NCI-H510A (cell line): Measurements from ENCODE around the gene TMEM240.
A peak's percentile ranks its signal among the peaks of the same experiment; 100 is the strongest.

ENCODE experiments used
- DNase-seq: peaks from one replicate; lab custom pipeline; 2025; lab: John Stamatoyannopoulos, UW

Gene TMEM240

GRCh38 chr1:1540090-1540817 is at the start of gene TMEM240:
TMEM240 (minus strand) TSS chr1:1540624; CDS start chr1:1540346, 278 bp downstream.
- DNase-seq = peak; percentile 96

DNA sequence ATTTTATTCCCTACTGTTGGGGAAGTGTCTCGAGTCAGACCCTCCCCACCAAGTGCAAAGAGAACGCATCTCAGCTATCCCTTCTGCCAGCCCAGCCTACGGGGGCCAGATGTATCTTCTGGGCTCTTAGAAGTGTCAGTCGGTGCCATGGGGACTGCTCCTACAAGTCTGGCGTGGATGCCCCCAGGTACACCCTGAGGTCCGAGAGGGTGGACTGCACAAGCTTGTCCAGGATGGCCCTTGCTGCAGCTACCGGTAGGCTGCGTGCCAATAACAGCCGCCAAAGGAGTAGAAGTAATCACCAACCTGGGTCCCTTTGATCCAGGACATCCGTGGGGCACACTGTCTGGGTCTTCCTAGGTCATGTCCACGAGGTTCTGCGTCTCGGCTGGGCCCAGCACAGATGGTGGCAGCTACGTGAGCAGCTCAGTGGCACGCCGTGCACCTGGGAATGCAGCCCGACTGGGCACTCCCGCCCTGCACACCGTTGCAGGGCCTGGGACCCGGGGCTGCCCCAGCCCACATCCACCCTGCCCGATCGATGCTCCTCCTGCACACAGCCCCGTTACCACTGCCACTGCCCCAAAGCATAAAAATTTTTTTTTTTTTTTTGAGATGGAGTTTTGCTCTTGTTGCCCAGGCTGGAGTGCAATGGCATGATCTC is 43.1 kb upstream of the TMEM240 start:
- no peak for DNase-seq

DNA sequence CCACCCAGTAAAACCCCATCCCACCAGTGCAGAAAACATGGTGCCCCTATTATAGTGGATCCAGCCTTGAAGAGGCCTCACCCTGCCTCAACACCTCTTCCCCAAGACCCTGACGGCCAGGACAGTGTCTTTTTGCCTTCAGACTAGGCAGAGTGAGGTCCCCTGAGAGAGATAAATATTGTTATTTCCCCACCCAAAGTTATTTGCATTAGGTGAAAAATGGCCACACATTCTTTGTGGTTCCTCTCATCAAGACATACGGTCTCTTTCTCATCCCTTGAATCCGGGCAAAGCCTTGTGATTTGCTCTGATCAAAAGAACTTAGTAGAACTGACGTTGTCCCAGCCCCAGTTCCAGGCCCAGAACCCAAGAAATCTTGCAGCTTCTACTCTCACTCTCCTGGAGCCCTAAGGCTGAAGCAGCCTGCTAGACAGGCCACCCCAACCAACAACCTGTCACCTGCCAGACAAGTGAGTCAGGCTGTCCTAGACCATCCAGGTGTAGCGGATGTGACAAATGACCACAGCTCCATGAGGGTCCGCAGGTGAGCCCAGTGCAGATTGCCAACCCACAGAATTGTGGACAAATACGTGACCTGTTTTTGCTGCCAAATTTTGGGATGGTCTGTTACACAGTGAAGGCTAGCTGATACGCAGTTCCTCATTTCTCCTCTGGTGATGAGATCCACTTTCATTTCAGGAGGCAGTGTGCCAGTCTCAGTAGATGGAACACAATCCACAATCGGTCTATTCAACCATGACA is 42.3 kb upstream of the TMEM240 start:
- no peak for DNase-seq

DNA sequence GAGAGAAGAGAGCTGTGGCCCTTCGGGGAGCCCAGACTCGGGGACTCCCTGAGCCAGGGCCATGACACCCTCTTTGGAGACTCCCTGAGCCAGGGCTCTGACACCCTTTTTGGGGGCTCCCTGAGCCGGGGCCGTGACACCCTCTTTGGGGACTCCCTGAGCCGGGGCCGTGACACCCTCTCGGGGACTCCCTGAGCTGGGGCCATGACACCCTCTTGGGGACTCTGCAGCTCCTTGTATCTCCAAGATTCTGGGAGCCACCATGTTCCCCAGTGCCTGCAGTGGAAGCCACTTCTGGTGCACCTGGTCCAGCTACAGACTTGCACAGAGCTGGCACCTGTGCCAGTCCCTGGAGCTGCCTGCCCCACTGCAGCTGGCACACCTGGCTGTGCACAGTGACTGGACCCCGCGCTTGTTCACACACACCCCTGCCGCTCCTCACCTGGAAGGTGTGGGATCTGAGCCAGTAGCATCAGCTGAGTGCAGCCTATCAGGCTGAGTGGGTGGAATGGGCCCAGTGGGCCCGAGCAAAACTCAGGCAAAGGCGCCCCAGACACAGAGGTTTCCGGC is 38.0 kb upstream of the TMEM240 start:
- no peak for DNase-seq

- DNase-seq = peak; percentile 82
Measured at GRCh38 chr1:1577367-1578011, 37.1 kb upstream of the TMEM240 start.

DNA sequence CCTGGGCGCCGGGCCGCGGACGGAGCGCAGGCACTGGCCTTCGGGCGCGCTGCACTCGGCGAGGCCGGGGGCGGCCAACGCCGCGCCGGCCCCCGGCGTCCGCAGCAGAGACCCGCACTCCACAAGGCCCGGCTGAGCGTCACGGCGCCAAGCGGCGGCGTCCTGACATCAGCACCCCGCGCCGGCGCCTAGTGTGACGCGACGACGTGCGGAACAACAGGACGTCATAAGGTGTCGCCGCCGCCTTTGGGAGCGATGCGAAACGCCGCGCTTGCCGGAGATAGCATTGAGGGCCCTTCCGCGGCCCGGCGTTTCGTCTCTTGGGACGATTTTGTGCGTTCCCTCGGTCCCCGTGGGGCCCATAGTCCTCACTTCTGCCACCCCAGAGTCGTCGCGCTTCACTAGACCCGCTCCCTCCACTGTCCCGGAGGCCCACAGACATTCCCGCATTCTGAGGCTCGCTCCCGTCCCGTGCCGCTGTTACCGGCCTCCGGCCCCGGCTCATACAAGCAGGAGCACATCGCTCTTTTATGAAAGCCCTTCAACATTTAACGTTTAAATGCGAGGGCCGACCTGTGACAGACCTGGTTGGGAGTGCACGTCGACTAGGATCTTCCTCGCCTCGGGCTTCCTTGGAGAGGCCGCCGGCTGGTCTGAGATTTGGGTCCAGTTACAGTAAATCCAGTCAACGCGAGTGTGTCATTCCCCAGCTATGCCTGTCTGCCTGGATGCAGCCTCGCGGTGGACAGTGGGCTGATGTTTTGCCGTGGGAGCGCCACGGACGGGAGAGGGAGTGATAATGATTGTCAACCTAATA is 34.5 kb upstream of the TMEM240 start, which contains the start of gene SSU72:
Gene SSU72 (minus strand): TSS at position 143 of the 817 bp plus-strand sequence. CDS start 306 bp downstream, outside the sequence.
- DNase-seq = peak; percentile 99

DNA sequence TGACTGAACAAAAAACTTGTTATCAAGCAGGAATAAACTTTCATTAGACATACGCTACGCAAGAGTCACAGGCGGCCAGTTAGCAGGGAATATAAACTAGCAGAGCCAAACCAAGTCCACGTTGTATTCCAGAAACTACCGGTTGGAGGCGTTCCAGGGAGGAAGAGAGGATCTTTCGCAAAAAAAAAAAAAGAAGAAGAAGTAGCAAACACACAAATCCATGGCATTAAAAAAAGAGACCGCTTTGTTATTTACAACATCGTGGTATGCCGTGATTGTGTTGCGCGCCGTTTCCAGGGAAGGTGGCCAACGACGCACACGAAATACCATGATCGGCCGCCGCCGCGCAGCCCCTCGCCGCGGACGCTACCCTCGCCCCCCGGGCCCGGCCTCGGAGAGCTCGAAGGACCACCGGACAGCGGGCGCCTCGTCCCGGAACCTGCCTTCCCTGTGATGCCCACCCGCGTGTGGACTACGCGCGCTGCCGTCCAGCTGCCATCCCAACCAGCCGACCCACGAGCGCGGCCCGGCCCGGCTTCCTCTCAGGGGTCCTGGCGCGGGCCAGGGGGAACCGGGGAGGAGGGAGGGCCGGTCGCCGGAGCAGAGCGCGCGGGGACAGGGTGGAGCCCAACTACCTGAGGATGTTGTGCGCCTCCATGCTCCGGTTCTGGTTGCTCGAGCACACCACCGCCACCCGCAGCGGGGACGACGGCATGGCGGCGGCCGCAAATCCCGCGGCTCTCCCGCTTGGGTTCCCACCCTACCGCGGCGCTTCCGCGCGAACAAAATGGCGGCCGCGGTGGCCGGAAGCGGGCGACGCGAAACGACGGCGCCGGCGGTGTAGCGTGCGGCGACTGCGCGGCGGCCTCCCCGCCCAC is 33.7 kb upstream of the TMEM240 start:
- peak; percentile 92 for DNase-seq

GRCh38 chr1:1569341-1569740 is 28.9 kb upstream of the TMEM240 start:
- DNase-seq = no peak

DNA sequence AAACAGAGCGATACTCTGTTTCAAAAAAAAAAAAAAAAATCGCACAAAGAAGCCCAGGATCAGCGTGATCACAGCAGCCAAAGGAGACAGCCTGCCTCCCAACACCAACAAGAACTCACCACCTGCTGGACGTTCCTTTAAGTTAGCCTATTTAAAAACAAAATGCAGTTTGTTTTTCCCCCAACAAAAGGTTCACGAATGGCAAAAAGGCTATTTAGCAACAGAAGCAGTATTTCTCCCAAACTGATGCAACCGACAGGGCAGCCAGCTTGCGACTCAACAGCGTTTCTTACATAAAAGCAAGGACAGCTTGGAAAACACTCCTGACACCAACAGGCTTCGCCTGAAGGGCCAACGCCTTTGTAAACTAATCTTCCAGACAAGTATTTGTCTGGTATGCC is 27.5 kb upstream of the TMEM240 start:
- DNase-seq = no peak

GRCh38 chr1:1567152-1567875 is 26.9 kb upstream of the TMEM240 start:
- DNase-seq = no peak

DNA sequence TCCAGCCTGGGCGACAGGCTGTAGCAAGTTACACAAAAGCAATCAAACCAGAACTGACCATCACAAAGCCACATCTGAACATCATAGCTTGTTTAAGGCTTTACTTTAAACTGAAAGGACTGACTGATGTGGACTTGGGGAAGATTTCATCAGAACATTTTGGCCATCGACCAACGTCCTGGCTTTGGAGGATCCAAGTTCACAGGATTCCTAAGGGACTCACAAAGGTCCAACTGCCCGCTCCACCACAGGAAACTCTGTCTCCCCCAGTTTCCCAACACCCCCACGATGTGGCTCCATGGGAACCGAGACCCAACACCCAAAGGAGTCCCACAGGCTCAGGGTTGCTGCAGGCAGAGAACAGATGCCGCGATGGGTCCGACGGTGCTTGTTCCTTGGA is 24.9 kb upstream of the TMEM240 start:
- DNase-seq = no peak

GRCh38 chr1:1564268-1564667 is 23.8 kb upstream of the TMEM240 start:
- no peak for DNase-seq

DNA sequence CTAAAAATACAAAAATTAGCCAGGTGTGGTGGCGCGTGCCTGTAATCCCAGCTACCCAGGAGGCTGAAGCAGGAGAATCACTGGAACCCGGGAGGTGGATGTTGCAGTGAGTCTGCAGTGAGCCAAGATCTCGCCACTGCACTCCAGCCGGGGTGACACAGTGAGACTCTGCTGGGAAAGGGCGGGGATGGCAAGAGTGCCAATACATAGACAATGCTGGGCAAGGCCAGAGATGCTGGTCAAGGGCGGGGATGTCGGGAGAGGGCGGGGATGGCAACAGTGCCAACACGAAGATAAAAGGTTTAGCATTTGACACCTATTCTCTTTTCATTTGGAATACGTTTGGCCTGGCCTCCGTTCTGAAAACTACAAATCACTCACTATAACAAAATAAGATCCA is 23.3 kb upstream of the TMEM240 start:
- no peak for DNase-seq

GRCh38 chr1:1562556-1563195 is 22.3 kb upstream of the TMEM240 start:
- no peak for DNase-seq

DNA sequence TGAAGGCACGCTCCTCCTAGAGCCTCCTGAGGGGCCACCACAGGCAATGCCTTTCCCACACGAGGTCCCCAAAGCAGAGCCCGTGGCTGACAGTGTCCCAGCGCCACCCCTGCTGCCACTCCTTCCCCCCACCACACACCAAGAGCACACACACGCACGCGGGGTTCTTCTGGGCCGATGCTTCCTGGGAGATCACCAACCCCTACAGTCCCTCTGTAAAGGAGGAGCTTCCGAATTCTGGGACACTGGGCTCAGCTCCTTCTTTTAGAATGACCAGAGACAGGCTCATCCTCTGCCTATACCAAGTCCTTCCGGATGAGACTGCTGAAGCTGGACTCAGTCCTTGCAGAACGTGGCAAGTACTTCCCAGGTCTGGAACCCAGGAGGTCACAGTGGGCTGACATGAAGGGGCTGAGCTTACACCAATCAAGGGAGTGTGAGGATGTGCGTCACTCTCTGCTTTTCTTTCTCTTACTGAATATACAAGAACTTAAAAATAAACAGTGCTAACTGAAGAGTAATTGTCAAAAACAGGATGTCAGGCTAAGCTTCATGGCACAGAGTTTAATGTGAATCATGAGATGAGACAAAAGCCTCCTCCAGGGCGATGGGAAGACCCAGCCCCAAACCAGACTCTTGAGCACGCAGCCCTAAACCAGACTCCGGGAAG is 21.5 kb upstream of the TMEM240 start:
- DNase-seq = no peak

GRCh38 chr1:1560178-1560577 is 19.8 kb upstream of the TMEM240 start:
- DNase-seq = no peak

DNA sequence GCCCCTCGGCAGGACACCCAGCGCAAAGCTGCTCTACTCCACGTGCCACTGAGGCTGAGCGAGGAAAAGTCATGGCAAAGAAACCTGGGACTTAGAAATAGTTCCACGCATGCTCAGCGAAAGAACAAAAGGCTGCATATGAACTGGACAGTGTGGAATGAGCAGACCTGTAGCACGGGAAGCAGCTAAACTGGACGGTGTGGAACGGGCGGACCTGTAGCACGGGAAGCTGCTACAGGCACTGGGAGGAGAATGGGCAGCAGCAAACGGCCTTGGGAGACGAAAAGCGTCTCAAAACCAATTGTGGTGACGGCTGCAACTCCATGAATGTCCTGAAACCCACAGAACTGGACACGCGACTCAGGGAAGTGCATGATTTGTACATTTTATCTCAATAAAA is 18.6 kb upstream of the TMEM240 start:
- DNase-seq = no peak

- no peak for DNase-seq
Measured at GRCh38 chr1:1558591-1558990, 18.2 kb upstream of the TMEM240 start.
